ENCODE data around the gene RPLP2.

RPLP2 gene

GRCh38 chr11:846496-847098 is 36.8 kb downstream of the RPLP2 start:
- in situ Hi-C loops (cut with MboI; ENCODE audit: low pct_unique_long_range_greater_than_20kb, low sequenced_read_pairs, unreplicated experiment), result no loop called here
- no peak for DNase-seq (ENCODE audit: low spot score)
- TF ChIP-seq, protein P1, sequence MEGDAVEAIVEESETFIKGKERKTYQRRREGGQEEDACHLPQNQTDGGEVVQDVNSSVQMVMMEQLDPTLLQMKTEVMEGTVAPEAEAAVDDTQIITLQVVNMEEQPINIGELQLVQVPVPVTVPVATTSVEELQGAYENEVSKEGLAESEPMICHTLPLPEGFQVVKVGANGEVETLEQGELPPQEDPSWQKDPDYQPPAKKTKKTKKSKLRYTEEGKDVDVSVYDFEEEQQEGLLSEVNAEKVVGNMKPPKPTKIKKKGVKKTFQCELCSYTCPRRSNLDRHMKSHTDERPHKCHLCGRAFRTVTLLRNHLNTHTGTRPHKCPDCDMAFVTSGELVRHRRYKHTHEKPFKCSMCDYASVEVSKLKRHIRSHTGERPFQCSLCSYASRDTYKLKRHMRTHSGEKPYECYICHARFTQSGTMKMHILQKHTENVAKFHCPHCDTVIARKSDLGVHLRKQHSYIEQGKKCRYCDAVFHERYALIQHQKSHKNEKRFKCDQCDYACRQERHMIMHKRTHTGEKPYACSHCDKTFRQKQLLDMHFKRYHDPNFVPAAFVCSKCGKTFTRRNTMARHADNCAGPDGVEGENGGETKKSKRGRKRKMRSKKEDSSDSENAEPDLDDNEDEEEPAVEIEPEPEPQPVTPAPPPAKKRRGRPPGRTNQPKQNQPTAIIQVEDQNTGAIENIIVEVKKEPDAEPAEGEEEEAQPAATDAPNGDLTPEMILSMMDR (IDR thresholded peaks at IDR 0.05; ENCODE audit: extremely low read depth, insufficient read depth, missing control alignments), result no peak

DNA sequence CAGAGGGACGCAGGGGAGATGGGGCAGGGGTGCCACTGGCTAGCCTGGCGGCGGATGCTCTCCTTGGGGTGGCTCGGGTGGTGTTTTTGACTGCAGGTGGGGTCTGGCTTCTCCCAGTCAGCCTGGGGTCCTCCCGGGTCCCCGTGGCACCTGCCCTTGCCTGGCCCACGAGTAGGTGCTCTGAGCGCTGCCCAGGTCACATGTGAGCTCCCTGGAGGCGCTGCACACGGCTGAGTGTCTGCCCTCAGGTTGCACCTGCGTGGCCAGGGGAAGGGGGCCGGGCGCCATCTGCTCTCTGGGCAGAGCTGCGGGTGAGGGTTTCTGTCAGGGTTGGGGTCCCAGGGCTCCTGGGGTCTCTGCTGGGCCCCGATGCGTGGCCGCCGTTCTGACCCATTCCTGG is 38.1 kb downstream of the RPLP2 start:
- DNase-seq (ENCODE audit: low spot score), result no peak
- in situ Hi-C loops (cut with MboI; ENCODE audit: low pct_unique_long_range_greater_than_20kb, low sequenced_read_pairs, unreplicated experiment), result no loop called here
- TF ChIP-seq, protein P1 (IDR thresholded peaks at IDR 0.05; ENCODE audit: extremely low read depth, insufficient read depth, missing control alignments), result no peak

- peak; percentile 94 for DNase-seq (ENCODE audit: low spot score)
- in situ Hi-C loops (cut with MboI; ENCODE audit: low pct_unique_long_range_greater_than_20kb, low sequenced_read_pairs, unreplicated experiment), result no loop called here
These were observed 38.7 kb downstream of the RPLP2 start for GRCh38 chr11:848380-848931.

GRCh38 chr11:849104-849824 is 39.5 kb downstream of the RPLP2 start:
- in situ Hi-C loops (cut with MboI; ENCODE audit: low pct_unique_long_range_greater_than_20kb, low sequenced_read_pairs, unreplicated experiment), result no loop called here
- TF ChIP-seq, protein P1 (IDR thresholded peaks at IDR 0.05; ENCODE audit: extremely low read depth, insufficient read depth, missing control alignments), result no peak
- peak; percentile 91 for DNase-seq (ENCODE audit: low spot score)

More at GRCh38 chr11:848380-848931, 38.7 kb downstream of the RPLP2 start:
- TF ChIP-seq, protein P1 (IDR thresholded peaks at IDR 0.05; ENCODE audit: extremely low read depth, insufficient read depth, missing control alignments), result peak; percentile 96

GRCh38 chr11:849951-850774 is 40.4 kb downstream of the RPLP2 start:
- TF ChIP-seq, protein P1 (IDR thresholded peaks at IDR 0.05; ENCODE audit: extremely low read depth, insufficient read depth, missing control alignments), result no peak
- no peak for DNase-seq (ENCODE audit: low spot score)
- in situ Hi-C loops (cut with MboI; ENCODE audit: low pct_unique_long_range_greater_than_20kb, low sequenced_read_pairs, unreplicated experiment), result no loop called here

All from GM13977 (cell line).